Transverse colon (tissue), 4 donors: ENCODE results near the gene PHETA2. TPM values are rescaled to one million over a fixed set of nuclear protein-coding genes. Genes with fewer than 3 reads are reported as not detected.
"Not testable (repeated sequence)": the region's sequence is repeated elsewhere in the genome, so short reads cannot be mapped to it uniquely, and the experiment has no call there.

Experiments used
- DNase-seq: peaks from one replicate; pipeline ENCODE4 v3.0.0-alpha.2; 2019
- H3K27ac ChIP-seq, 4 donors: fragments of 200-600 bp; sonication (generic); 2 replicates each; pipeline ENCODE4 v1.5.1; 2016 to 2018; ENCODE audit warnings: inconsistent platforms in 4 of 4
- H3K27me3 ChIP-seq: fragments of 200-600 bp; sonication (generic); 2 replicates; pipeline ENCODE4 v1.5.1; 2017; ENCODE audit warnings: inconsistent platforms
- H3K36me3 ChIP-seq, 4 donors: fragments of 200-600 bp; sonication (generic); 2 replicates each; pipeline ENCODE4 v1.5.1; 2017 to 2019; ENCODE audit warnings: inconsistent platforms in 4 of 4
- H3K4me1 ChIP-seq, 4 donors: fragments of 200-600 bp; sonication (generic); 2 replicates each; pipeline ENCODE4 v1.5.1; 2017 to 2020; ENCODE audit warnings: inconsistent platforms in 4 of 4
- H3K4me3 ChIP-seq, 4 donors: fragments of 200-600 bp; sonication (generic); 1 replicate in 1 of 4; 2 replicates in 3 of 4; pipeline versions ENCODE4 v1.5.1 to v1.6.1; 2017 to 2019; ENCODE audit warnings: inconsistent platforms in 4 of 4
- H3K9me3 ChIP-seq, 2 donors: fragments of 200-600 bp; sonication (generic); 2 replicates each; pipeline ENCODE4 v1.5.1; 2017 to 2019; ENCODE audit warnings: inconsistent platforms in 2 of 2
- CTCF ChIP-seq, 5 experiments: fragments of 200-600 bp in 3 of 5; fragments of 450-650 bp in 2 of 5; sonication (generic) in 3 of 5; IDR thresholded peaks; 1 replicate in 2 of 5; 2 replicates in 3 of 5; pipeline ENCODE4 v1.5.1; 2016 to 2017; ENCODE audit warnings: antibody characterized with exemption in 5 of 5, inconsistent platforms in 3 of 5, mild to moderate bottlenecking in 2 of 5, moderate library complexity in 1 of 5
- EP300 ChIP-seq: sonication (generic); formaldehyde crosslinking; IDR thresholded peaks from one replicate; pipeline ENCODE4 v1.6.1; 2017; ENCODE audit warnings: antibody characterized with exemption, low read depth
- POLR2A ChIP-seq: fragments of 450-650 bp; IDR thresholded peaks from one replicate; pipeline ENCODE4 v1.6.1; 2016; ENCODE audit warnings: antibody characterized with exemption, mild to moderate bottlenecking, moderate library complexity
- POLR2AphosphoS5 ChIP-seq, 3 donors: sonication (generic); formaldehyde crosslinking; IDR thresholded peaks; one replicate each; pipeline ENCODE4 v1.6.1; 2016; ENCODE audit warnings: antibody characterized with exemption in 3 of 3
- WGBS, 2 donors: methylation state at CpG; one replicate each; pipeline ENCODE4 v1.1.5; 2018; ENCODE audit warnings: low coverage in 1 of 2; 5-methylcytosine and 5-hydroxymethylcytosine counted together
- in situ Hi-C, 4 donors: fragments of 200-750 bp; cut with MboI; loops; one replicate each; pipeline versions ENCODE4 v1.15.0 to v1.15.1; 2017; ENCODE audit warnings: low sequenced_read_pairs in 3 of 4, low pct_ligation_motif_present in 1 of 4, low pct_unique_long_range_greater_than_20kb in 1 of 4
- intact Hi-C: fragments of 100-400 bp; cut with DNase I; formaldehyde crosslinking; loops from one replicate; pipeline ENCODE4 v1.15.1; 2023; ENCODE audit warnings: low total_unique reads
- total RNA-seq, 4 donors: library from RNA; depleted of rRNA; stranded (reverse); fragments of >200 nt; gene quantifications; one replicate each; pipeline ENCODE4 v1.1.0, GENCODE V29; 2016

PHETA2 gene
- total RNA-seq, 4 donors from 2014 or later, result 6.4 to 17.6 (median 12.7) TPM

- WGBS, 2 donors, result 95 to 100% methylated on average over 2 to 7 of the region's 7 CpGs
- TF ChIP-seq EP300 (no peak), POLR2A (no peak), CTCF (IDR thresholded peaks at IDR 0.05) (peak in 2 of 5 experiments; percentile 10 to 11), POLR2AphosphoS5 (IDR thresholded peaks at IDR 0.05) (no peak)
- intact Hi-C loops, result no loop called here
- no peak for DNase-seq
- Histone ChIP-seq H3K27ac (no peak overlapping the region), H3K4me1 (no peaks in the 10 kb centered on the region), H3K4me3 (no peak overlapping the region), H3K9me3 (peaks cover 8 to 11% of the 10 kb centered on the region in 2 donors), H3K27me3 (no peaks in the 10 kb centered on the region), H3K36me3 (no peaks in the 10 kb centered on the region)
- in situ Hi-C loops, result no loop called here
Observed at GRCh38 chr22:42114721-42115120, 40.7 kb downstream of the PHETA2 start.

GRCh38 chr22:42115420-42115830, 41.4 kb downstream of the PHETA2 start:
- WGBS, 2 donors, result 71 to 79% methylated on average over 4 to 6 of the region's 6 CpGs
- H3K27me3 ChIP-seq, H3K4me3 ChIP-seq, in situ Hi-C loops, DNase-seq, intact Hi-C loops, H3K4me1 ChIP-seq, H3K27ac ChIP-seq, H3K36me3 ChIP-seq: not testable (repeated sequence)
- peaks cover 8 to 11% of the 10 kb centered on the region in 2 donors for H3K9me3 ChIP-seq

GRCh38 chr22:42116848-42117424, 42.9 kb downstream of the PHETA2 start:
- in situ Hi-C loops, result no loop called here
- Histone ChIP-seq H3K4me3 (no peak overlapping the region), H3K27ac (no peak overlapping the region), H3K27me3 (no peaks in the 10 kb centered on the region), H3K4me1 (peaks cover 0 to 14% (median 11%) of the 10 kb centered on the region in 4 donors), H3K9me3 (peaks cover 8 to 11% of the 10 kb centered on the region in 2 donors), H3K36me3 (no peaks in the 10 kb centered on the region)
- TF ChIP-seq POLR2A (no peak), CTCF (IDR thresholded peaks at IDR 0.05) (no peak), POLR2AphosphoS5 (IDR thresholded peaks at IDR 0.05) (no peak), EP300 (no peak)
- WGBS, 2 donors, result 58 to 64% methylated on average over 2 to 4 of the region's 4 CpGs
- DNase-seq, result peak; percentile 40
- intact Hi-C loops, result no loop called here

GRCh38 chr22:42120231-42121021, 46.4 kb downstream of the PHETA2 start:
- H3K27ac ChIP-seq, result peak overlapping the region in 3 of 4 donors; percentile 5 to 65 (median 40)
- in situ Hi-C loops, H3K4me3 ChIP-seq, intact Hi-C loops, H3K27me3 ChIP-seq, H3K36me3 ChIP-seq, H3K9me3 ChIP-seq, DNase-seq: not testable (repeated sequence)
- peaks cover 0 to 14% (median 11%) of the 10 kb centered on the region in 4 donors for H3K4me1 ChIP-seq
- WGBS, 2 donors, result 37 to 48% methylated on average over 7 to 15 of the region's 15 CpGs

GRCh38 chr22:42123529-42123928, 49.5 kb downstream of the PHETA2 start:
- WGBS, 2 donors, result no CpG with 5 or more reads among the region's 4 CpGs
- in situ Hi-C loops, result not testable (repeated sequence)

More at GRCh38 chr22:42123529-42123928, 49.5 kb downstream of the PHETA2 start:
- H3K4me3 ChIP-seq, H3K27me3 ChIP-seq, H3K36me3 ChIP-seq, H3K27ac ChIP-seq, H3K9me3 ChIP-seq, intact Hi-C loops, DNase-seq: not testable (repeated sequence)
- peaks cover 0 to 14% (median 11%) of the 10 kb centered on the region in 4 donors for H3K4me1 ChIP-seq
